Measurements from ENCODE around the gene ROBO2. TPM values are rescaled to one million over a fixed set of nuclear protein-coding genes. Genes with fewer than 3 reads are reported as not detected.

Gene ROBO2
- total and polyA plus RNA-seq, 4 donors: 0.30 to 72.4 (median 3.3) TPM

DNA sequence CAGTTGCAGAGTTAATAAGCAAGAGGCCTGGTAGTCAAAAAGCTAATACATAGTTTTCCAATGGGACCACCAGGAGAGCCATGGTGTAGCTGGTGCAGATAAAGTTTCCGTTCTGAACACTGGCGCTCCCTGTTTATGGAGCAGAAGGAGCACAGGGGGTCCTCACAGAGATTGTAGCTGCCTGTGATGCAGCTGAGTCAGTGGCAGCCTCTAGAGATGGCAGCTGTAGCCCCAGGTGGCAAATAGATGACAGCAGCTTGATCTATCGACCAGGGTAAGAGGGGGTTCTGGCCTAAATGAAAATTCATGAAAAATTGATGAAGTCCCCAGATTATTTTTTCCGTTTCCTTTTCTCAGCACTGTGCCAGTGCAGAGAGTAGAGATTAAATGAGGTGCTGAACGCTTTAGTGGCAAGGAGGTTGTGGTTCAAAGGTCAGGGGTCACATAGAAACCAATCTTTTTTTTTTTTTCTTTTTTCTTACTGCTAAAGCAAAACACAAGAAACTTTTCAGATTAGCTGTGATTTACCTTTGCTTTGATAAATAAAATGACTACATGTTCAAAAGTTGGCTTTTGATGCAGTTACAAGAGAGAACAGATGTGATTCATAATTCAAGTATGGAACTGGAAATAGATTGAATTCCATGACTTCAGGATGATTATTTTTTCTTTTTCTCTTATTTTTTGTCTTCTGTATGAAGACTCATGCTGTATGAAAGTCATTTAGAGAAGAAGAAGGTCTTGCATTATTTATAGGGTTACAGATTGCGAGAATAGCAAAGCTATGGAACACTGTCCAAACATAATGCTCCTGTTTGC lies 63.3 kb downstream of the ROBO2 start:
- no peaks in the 10 kb centered on the region for H3K27me3 ChIP-seq (ENCODE audit: control insufficient read depth in 3 of 3, insufficient read depth in 3 of 3, low read length in 2 of 3)
- H3K9me3 ChIP-seq (ENCODE audit: control insufficient read depth in 4 of 4, insufficient read depth in 3 of 4, low read length in 3 of 4): no peaks in the 10 kb centered on the region
- no peak overlapping the region for H3K9ac ChIP-seq (ENCODE audit: insufficient read depth in 1 of 2, low read length in 2 of 2)
- H3K27ac ChIP-seq (ENCODE audit: low read depth in 1 of 2, low read length in 1 of 2): no peak overlapping the region
- DNase-seq (no peak), ATAC-seq (ENCODE audit: insufficient read depth, low FRiP score) (no peak)
- 78 to 87% methylated on average over 6 of the region's 6 CpGs for WGBS, 2 donors
- peaks cover 0 to 2% (median 0%) of the 10 kb centered on the region in 5 donors for H3K4me1 ChIP-seq (ENCODE audit: control insufficient read depth in 5 of 5, insufficient read depth in 5 of 5, low read length in 5 of 5)
- no peak overlapping the region for H3K4me3 ChIP-seq
- peaks cover 0 to 5% (median under 1%) of the 10 kb centered on the region in 4 donors for H3K36me3 ChIP-seq (ENCODE audit: control insufficient read depth in 4 of 4, insufficient read depth in 4 of 4, low read length in 4 of 4)
- TF ChIP-seq, protein P1, sequence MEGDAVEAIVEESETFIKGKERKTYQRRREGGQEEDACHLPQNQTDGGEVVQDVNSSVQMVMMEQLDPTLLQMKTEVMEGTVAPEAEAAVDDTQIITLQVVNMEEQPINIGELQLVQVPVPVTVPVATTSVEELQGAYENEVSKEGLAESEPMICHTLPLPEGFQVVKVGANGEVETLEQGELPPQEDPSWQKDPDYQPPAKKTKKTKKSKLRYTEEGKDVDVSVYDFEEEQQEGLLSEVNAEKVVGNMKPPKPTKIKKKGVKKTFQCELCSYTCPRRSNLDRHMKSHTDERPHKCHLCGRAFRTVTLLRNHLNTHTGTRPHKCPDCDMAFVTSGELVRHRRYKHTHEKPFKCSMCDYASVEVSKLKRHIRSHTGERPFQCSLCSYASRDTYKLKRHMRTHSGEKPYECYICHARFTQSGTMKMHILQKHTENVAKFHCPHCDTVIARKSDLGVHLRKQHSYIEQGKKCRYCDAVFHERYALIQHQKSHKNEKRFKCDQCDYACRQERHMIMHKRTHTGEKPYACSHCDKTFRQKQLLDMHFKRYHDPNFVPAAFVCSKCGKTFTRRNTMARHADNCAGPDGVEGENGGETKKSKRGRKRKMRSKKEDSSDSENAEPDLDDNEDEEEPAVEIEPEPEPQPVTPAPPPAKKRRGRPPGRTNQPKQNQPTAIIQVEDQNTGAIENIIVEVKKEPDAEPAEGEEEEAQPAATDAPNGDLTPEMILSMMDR (IDR thresholded peaks at IDR 0.05; ENCODE audit: control extremely low read depth, extremely low read depth): no peak

DNA sequence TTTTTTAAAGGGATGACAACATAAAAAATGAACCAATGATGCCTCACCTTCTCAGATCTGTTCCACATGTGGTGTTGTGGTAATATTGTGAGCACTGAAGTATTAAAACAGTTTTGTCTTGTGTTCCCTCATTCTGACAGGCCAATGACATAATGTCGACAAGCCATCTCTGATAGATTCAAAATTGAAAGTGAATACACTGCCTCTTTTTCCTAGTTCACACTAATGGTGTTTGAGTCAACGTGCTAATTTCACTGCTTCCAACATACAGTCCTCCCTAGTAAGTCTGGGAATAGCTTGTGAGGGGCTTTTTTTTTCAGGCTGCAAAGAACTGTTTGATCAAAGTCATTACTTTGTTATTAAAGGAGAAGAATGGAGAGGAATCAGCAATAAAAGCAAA lies 82.8 kb downstream of the ROBO2 start:
- H3K36me3 ChIP-seq (ENCODE audit: control insufficient read depth in 4 of 4, insufficient read depth in 4 of 4, low read length in 4 of 4): no peaks in the 10 kb centered on the region
- H3K27ac ChIP-seq (ENCODE audit: low read depth in 1 of 2, low read length in 1 of 2): no peak overlapping the region
- H3K9ac ChIP-seq (ENCODE audit: insufficient read depth in 1 of 2, low read length in 2 of 2): no peak overlapping the region
- no peaks in the 10 kb centered on the region for H3K27me3 ChIP-seq (ENCODE audit: control insufficient read depth in 3 of 3, insufficient read depth in 3 of 3, low read length in 2 of 3)
- TF ChIP-seq, protein P1 (IDR thresholded peaks at IDR 0.05; ENCODE audit: control extremely low read depth, extremely low read depth): no peak
- no peaks in the 10 kb centered on the region for H3K9me3 ChIP-seq (ENCODE audit: control insufficient read depth in 4 of 4, insufficient read depth in 3 of 4, low read length in 3 of 4)
- H3K4me3 ChIP-seq: no peak overlapping the region
- ATAC-seq (ENCODE audit: insufficient read depth, low FRiP score) (no peak), DNase-seq (no peak)
- no peaks in the 10 kb centered on the region for H3K4me1 ChIP-seq (ENCODE audit: control insufficient read depth in 5 of 5, insufficient read depth in 5 of 5, low read length in 5 of 5)
- WGBS, 2 donors: 63 to 75% methylated on average over 2 of the region's 2 CpGs

DNA sequence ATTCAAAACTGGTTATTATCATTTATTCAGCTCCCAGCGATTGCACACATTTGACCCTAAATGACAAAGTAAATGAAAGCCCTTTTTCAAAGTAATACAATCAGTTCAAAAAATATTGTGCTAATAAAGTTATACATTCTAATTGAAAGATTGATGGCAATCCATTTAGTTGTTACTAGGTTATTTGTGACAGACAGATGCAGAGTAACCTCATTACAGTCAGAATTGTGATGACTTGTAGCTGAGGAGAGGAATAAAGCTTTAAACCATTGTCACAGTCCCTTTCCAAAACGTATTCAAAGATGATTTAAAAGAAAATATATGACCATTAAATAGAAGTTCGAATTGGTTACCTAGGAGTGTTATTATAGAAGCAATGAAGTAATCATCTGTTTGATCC lies 86.1 kb downstream of the ROBO2 start:
- no peaks in the 10 kb centered on the region for H3K4me1 ChIP-seq (ENCODE audit: control insufficient read depth in 5 of 5, insufficient read depth in 5 of 5, low read length in 5 of 5)
- WGBS, 2 donors: 73 to 77% methylated on average over 3 of the region's 3 CpGs
- no peak overlapping the region for H3K4me3 ChIP-seq
- H3K9ac ChIP-seq (ENCODE audit: insufficient read depth in 1 of 2, low read length in 2 of 2): no peak overlapping the region
- H3K27ac ChIP-seq (ENCODE audit: low read depth in 1 of 2, low read length in 1 of 2): no peak overlapping the region
- TF ChIP-seq, protein P1 (IDR thresholded peaks at IDR 0.05; ENCODE audit: control extremely low read depth, extremely low read depth): no peak
- ATAC-seq (ENCODE audit: insufficient read depth, low FRiP score) (no peak), DNase-seq (no peak)
- H3K36me3 ChIP-seq (ENCODE audit: control insufficient read depth in 4 of 4, insufficient read depth in 4 of 4, low read length in 4 of 4): peaks cover 0 to 6% (median 0%) of the 10 kb centered on the region in 4 donors
- H3K9me3 ChIP-seq (ENCODE audit: control insufficient read depth in 4 of 4, insufficient read depth in 3 of 4, low read length in 3 of 4): peaks cover 0 to 2% (median 0%) of the 10 kb centered on the region in 4 donors
- H3K27me3 ChIP-seq (ENCODE audit: control insufficient read depth in 3 of 3, insufficient read depth in 3 of 3, low read length in 2 of 3): no peaks in the 10 kb centered on the region
